SHP77 (cell line): Measurements from ENCODE around the gene TMEFF2.
"Not testable (repeated sequence)": the region's sequence is repeated elsewhere in the genome, so short reads cannot be mapped to it uniquely, and the experiment has no call there.

Experiments
- DNase-seq, 2 experiments: peaks; one replicate each; lab custom pipeline; 2025; lab: John Stamatoyannopoulos, UW

The TMEFF2 gene

DNA sequence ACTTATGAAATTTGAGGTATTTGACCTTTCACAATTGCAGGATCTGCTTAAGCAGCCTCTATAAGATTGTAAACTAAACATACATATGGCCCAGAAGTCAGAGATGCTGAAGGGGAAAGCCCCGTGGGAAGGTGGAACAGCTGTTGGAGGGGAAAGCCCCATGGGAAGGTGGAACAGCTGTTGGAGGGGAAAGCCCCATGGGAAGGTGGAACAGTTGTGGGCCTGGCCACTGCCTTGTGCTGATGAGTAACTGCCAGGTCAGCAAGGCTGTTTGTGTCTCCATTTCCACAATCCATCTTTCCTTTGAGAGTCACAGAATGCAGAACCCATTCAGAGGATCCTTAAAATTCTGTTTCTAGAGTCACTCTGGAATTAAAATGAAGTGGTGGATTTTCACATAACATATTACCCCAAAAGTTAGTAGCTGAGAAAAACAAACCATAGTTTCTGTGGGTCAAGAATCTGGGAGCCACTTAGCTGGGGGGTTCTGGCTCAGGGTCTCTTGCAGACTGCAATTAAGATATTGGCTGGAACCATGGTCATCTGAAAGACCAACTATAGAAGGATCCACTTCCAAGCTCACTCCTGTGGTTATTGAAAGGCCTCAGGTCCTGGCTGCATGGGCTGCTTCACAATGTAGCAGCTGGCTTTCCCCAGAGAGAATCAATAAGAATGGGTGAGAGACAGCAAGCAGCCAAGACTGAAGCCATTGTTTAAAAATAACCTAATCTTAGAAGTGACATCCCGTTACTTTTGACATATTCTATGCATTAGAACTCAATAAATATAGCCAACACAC is 261.2 kb downstream of the TMEFF2 start:
- DNase-seq: no peak

- no peak for DNase-seq
Observed at GRCh38 chr2:191932286-191932685, 262.4 kb downstream of the TMEFF2 start.

DNA sequence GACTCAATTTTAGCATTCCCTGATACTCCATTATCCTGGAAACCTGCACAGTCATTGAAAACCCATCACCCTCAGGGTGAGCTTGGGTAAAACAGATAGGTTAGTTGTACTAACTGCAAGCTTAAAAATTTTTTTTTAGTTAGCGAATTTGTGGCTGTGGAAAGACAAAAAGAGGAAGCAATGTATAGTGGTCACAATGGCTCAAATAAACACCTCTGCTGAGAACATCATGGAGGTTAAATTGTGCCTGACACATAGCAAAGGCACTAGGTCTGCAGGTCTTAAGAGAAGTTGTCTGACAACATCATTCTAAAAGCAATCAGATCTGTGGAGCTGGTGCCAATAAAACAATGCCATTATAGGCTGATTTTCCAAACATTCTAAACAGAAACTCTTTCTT is 263.4 kb downstream of the TMEFF2 start:
- no peak for DNase-seq

GRCh38 chr2:191930205-191930604 is 264.5 kb downstream of the TMEFF2 start:
- DNase-seq: no peak

DNA sequence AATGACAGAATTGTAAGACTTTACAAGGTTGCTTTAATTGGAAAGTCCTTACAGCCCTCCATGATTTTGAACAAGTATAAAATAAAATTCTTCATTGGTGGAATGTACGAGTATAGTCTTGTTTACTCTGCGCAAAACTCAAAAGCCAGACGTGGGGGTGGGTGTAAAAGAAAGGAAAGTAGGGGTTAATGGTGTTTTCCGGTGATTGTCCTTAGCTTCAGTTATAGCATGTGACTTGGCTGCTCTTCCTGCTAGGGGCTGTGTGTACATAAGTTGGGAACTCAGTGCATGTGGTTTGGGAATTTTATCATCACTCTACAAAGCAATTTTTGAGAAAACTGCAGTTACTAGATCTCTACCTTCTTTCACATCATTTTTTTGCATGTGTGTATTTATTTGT is 265.4 kb downstream of the TMEFF2 start:
- no peak for DNase-seq

DNA sequence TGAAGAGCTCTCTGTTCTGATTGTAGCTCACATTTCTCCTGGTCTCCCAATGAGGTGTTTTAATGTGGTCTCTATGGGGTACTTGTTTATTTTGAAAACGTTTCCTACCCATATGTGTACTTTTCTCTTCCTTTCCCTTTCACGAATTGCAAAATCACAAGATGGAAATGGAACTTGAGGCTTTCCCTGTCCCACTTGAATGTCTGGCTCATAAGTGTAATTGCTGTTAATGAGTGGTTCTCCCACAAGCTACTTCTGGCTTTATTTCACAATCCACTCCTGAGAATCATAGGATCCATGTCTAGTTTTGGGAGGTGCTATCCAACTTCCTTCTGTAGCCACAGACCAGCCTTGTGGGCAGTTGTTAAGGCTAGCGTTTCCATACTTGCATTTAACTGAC is 266.7 kb downstream of the TMEFF2 start:
- no peak for DNase-seq

DNA sequence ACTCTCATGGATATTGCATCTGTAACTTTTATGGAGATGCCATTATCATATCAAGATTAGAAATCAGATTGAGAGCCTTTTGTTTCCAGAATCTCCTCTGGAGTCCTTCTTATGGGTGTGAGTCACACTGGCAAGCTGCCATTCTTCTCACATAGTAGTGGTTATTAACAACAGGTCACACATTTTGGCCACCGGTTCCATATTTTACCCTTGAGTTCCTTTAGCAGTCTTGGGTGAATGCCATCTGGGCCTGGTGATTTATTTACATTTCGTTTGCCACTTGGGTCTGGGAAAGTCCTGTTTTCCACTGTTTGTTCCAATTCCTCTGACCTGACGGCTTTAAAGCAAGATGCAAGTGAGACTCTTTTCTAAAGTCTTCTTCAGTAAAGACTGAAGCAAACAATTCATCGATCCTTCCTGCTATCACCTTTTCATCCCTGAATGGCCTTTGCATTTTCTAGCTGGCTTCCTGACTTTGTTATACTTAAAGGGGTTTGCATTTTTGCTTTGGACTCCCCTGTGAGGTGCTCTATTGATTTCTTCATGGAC is 267.3 kb downstream of the TMEFF2 start:
- peak; percentile 15 to 18 for DNase-seq

GRCh38 chr2:191926671-191927070 is 268.1 kb downstream of the TMEFF2 start:
- DNase-seq: no peak

- DNase-seq: no peak
Observed at GRCh38 chr2:191923652-191923997, 271.1 kb downstream of the TMEFF2 start.

GRCh38 chr2:191922736-191923651 is 271.7 kb downstream of the TMEFF2 start:
- no peak for DNase-seq

DNA sequence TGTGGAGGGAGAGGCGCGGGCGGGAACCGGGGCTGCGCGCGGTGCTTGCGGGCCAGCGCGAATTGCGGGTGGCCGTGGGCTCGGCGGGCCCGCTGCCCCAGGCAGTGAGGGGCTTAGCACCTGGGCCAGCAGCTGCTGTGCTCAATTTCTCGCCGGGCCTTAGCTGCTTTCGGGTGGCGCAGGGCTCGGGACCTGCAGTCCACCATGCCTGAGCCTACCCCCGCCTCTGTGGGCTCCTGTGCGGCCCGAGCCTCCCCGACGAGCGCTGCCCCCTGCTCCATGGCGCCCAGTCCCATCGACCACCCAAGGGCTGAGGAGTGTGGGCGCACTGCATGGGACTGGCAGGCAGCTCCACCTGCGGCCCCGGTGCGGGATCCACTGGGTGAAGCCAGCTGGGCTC is 273.1 kb downstream of the TMEFF2 start:
- not testable (repeated sequence) for DNase-seq

GRCh38 chr2:191920502-191920901 is 274.2 kb downstream of the TMEFF2 start:
- DNase-seq: no peak

DNA sequence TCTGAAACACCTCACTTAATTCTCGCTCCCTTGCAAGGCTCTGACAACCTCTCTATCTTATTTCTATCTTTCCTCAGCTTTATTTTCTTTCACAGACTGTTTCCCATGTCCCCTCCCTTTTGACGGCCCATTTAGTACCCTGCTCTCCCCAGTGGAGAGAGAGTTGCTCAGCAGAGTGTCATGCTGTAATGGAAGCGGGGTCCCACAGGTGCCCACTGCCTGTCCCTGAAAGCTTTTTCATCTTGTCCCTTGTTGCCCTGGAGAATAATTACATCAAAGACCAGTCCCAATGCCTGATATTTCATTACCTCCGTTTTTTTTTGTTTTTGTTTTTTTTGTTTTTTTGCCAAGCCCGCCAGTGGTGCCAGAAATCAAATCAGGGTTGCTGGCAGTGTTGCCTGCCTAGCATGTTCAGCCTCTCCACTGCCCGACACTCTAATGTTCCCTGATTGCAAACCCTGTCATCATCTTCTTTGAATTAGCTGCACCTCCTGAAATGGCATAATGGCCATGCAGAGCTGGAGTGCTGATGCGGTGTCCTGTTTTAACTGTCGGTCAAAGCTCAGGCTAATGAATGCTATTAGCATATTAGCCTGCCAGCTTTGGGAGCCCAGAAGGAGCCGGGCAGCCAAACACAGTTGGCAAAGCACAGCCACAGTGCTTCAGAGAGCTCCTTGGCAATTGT is 276.6 kb downstream of the TMEFF2 start:
- no peak for DNase-seq

DNA sequence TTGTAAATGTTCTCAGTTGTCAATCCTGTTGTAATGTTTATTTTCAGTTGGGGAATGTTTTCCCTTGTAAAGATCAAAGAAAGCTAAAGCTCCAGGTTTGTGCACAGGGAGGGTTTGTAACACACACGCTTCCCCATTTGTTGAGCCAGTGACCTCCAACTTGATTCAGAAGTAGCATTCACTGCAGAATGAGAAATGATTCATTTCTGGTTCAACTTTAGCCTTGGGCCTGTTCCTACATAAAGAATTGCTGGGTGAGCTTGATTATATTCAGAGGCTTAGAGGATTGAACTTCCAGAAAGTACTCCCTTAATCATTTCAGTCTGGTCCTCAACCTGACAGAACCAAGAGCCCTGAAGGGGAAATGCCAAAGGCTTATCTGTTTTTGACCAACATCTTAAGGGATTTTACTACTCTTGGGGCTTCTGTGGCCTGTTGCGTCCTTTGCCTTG is 277.3 kb downstream of the TMEFF2 start:
- DNase-seq: no peak

GRCh38 chr2:191916826-191917225 is 277.9 kb downstream of the TMEFF2 start:
- no peak for DNase-seq

DNA sequence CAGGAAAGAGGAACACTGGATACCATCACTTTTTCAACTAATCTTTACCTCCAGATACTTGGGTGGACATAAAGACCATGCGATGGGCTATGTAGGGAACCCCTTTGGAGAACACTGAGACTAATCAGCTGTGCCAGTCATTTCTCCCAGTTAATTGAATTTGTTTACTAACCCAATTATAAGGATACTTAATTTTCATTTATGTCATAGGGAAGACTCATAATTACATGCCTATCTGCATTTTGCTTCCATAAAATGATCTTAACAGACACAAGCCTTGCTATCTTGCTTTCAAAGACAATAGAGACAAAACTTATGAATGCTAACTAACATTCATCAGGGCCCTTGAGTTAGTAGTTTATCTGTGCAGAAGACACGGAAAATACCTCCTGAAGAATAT is 279.0 kb downstream of the TMEFF2 start:
- no peak for DNase-seq

GRCh38 chr2:191913796-191914195 is 280.9 kb downstream of the TMEFF2 start:
- DNase-seq: no peak

DNA sequence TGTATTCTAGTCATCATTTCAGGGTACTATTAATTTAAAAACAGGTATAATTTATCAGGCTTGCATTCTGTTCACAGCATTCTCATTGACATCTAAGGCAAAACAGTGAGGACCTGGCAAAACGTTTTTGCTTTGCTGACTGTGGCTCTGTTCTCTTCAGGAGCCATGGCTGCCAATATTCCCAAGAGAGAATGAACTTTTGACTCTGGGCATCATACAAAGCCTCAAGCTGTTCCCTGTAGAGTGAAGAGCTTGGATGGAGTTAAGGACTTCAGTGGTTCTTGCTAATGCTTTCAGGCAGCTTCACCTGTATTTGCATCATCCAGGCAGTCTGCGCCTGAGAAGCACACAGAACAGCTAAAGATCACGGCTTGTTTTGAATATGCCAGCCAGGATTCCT is 282.0 kb downstream of the TMEFF2 start:
- no peak for DNase-seq

GRCh38 chr2:191910518-191910917 is 284.2 kb downstream of the TMEFF2 start:
- no peak for DNase-seq

GRCh38 chr2:191908874-191909273 is 285.9 kb downstream of the TMEFF2 start:
- DNase-seq: no peak

GRCh38 chr2:191907545-191907944 is 287.2 kb downstream of the TMEFF2 start:
- DNase-seq: no peak

DNA sequence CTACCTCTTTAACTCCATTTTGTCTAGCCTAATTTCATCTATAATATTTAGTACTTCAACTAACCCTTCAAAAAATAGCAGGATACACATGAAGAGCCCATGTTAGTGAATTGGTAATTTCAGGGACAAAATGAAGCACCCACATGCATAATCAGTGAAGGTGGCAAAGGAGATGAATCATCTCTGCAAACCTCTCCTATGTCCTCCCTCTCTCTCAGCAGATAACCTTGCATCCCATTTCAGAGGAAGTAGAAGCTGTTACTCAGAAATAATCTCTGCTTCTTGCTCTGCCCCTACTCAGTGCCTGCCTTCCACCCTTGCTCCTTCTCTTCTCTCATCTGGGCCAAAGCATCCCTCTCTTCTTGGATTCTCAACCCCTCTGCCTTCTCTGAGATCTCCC is 287.6 kb downstream of the TMEFF2 start:
- DNase-seq: no peak
